ENCODE data around the gene BRPF1. TPM values are rescaled to one million over a fixed set of nuclear protein-coding genes. Genes with fewer than 3 reads are reported as not detected.

The BRPF1 gene
- total and polyA plus RNA-seq, 4 donors, result 2.0 to 11.2 (median 6.5) TPM

GRCh38 chr3:9682096-9682495, 49.4 kb upstream of the BRPF1 start:
- Histone ChIP-seq H3K36me3 (ENCODE audit: control insufficient read depth in 4 of 4, insufficient read depth in 3 of 4, low read depth in 1 of 4, low read length in 3 of 4) (peaks cover 20 to 87% (median 73%) of the 10 kb centered on the region in 4 donors), H3K9ac (ENCODE audit: low read depth in 1 of 2, low read length in 2 of 2) (no peak overlapping the region), H3K27ac (ENCODE audit: low read depth in 1 of 2, low read length in 2 of 2) (no peak overlapping the region), H3K4me1 (ENCODE audit: control insufficient read depth in 4 of 4, insufficient read depth in 4 of 4, low read length in 3 of 4) (peaks cover 0 to 11% (median 6%) of the 10 kb centered on the region in 4 donors), H3K27me3 (ENCODE audit: control insufficient read depth in 4 of 4, insufficient read depth in 4 of 4, low read length in 3 of 4) (no peaks in the 10 kb centered on the region), H3K9me3 (ENCODE audit: control insufficient read depth in 4 of 4, low read length in 3 of 4) (no peaks in the 10 kb centered on the region), H3K4me3 (ENCODE audit: low read depth in 1 of 3, low read length in 3 of 3) (no peak overlapping the region)
- no peak for DNase-seq (ENCODE audit: low spot score)
- 93% methylated on average over 6 of the region's 6 CpGs for WGBS
- TF ChIP-seq MAX (IDR thresholded peaks at IDR 0.05), result no peak
- no peak for TF ChIP-seq HNF4A (conservative IDR thresholded peaks at IDR 0.05)
- TF ChIP-seq EGR1 (IDR thresholded peaks at IDR 0.05; ENCODE audit: low read depth in 2 of 2), result no peak
- TF ChIP-seq SP1 (IDR thresholded peaks at IDR 0.05), result no peak
- no peak for TF ChIP-seq NR2F2 (IDR thresholded peaks at IDR 0.05)
- TF ChIP-seq REST (IDR thresholded peaks at IDR 0.05), result no peak
- no peak for TF ChIP-seq YY1 (IDR thresholded peaks at IDR 0.05)
- no peak for TF ChIP-seq ATF3 (IDR thresholded peaks at IDR 0.05)
- no peak for TF ChIP-seq TAF1 (conservative IDR thresholded peaks at IDR 0.05)
- TF ChIP-seq JUND (IDR thresholded peaks at IDR 0.05), result no peak
- TF ChIP-seq FOXA1 (IDR thresholded peaks at IDR 0.05), result no peak
- no peak for TF ChIP-seq RXRA (IDR thresholded peaks at IDR 0.05)
- no peak for TF ChIP-seq ZBTB33 (IDR thresholded peaks at IDR 0.05)
- no peak for TF ChIP-seq GABPA (IDR thresholded peaks at IDR 0.05 in 1 of 2, conservative IDR thresholded peaks at IDR 0.05 in 1 of 2)
- no peak for TF ChIP-seq FOXA2 (IDR thresholded peaks at IDR 0.05)
- no peak for TF ChIP-seq CTCF (IDR thresholded peaks at IDR 0.05; ENCODE audit: low read depth, low read length, missing input control)
- no peak for TF ChIP-seq HNF4G (IDR thresholded peaks at IDR 0.05)

GRCh38 chr3:9683426-9683825, 48.1 kb upstream of the BRPF1 start:
- DNase-seq (ENCODE audit: low spot score), result no peak
- Histone ChIP-seq H3K27me3 (ENCODE audit: control insufficient read depth in 4 of 4, insufficient read depth in 4 of 4, low read length in 3 of 4) (no peaks in the 10 kb centered on the region), H3K4me1 (ENCODE audit: control insufficient read depth in 4 of 4, insufficient read depth in 4 of 4, low read length in 3 of 4) (peaks cover 0 to 11% (median 6%) of the 10 kb centered on the region in 4 donors), H3K27ac (ENCODE audit: low read depth in 1 of 2, low read length in 2 of 2) (no peak overlapping the region), H3K9me3 (ENCODE audit: control insufficient read depth in 4 of 4, low read length in 3 of 4) (no peaks in the 10 kb centered on the region), H3K36me3 (ENCODE audit: control insufficient read depth in 4 of 4, insufficient read depth in 3 of 4, low read depth in 1 of 4, low read length in 3 of 4) (peaks cover 16 to 87% (median 70%) of the 10 kb centered on the region in 4 donors), H3K4me3 (ENCODE audit: low read depth in 1 of 3, low read length in 3 of 3) (no peak overlapping the region), H3K9ac (ENCODE audit: low read depth in 1 of 2, low read length in 2 of 2) (no peak overlapping the region)
- 96% methylated on average over 3 of the region's 3 CpGs for WGBS
- TF ChIP-seq EGR1 (IDR thresholded peaks at IDR 0.05; ENCODE audit: low read depth in 2 of 2) (no peak), YY1 (IDR thresholded peaks at IDR 0.05) (no peak), MAX (IDR thresholded peaks at IDR 0.05) (no peak), NR2F2 (IDR thresholded peaks at IDR 0.05) (no peak), HNF4G (IDR thresholded peaks at IDR 0.05) (no peak), CTCF (IDR thresholded peaks at IDR 0.05; ENCODE audit: low read depth, low read length, missing input control) (no peak), ZBTB33 (IDR thresholded peaks at IDR 0.05) (no peak), GABPA (IDR thresholded peaks at IDR 0.05 in 1 of 2, conservative IDR thresholded peaks at IDR 0.05 in 1 of 2) (no peak), HNF4A (conservative IDR thresholded peaks at IDR 0.05) (no peak), FOXA2 (IDR thresholded peaks at IDR 0.05) (no peak), FOXA1 (IDR thresholded peaks at IDR 0.05) (no peak)
